ENCODE results near the gene RPL7A.
"Not testable (repeated sequence)": the region's sequence is repeated elsewhere in the genome, so short reads cannot be mapped to it uniquely, and the experiment has no call there.

Gene RPL7A

DNA sequence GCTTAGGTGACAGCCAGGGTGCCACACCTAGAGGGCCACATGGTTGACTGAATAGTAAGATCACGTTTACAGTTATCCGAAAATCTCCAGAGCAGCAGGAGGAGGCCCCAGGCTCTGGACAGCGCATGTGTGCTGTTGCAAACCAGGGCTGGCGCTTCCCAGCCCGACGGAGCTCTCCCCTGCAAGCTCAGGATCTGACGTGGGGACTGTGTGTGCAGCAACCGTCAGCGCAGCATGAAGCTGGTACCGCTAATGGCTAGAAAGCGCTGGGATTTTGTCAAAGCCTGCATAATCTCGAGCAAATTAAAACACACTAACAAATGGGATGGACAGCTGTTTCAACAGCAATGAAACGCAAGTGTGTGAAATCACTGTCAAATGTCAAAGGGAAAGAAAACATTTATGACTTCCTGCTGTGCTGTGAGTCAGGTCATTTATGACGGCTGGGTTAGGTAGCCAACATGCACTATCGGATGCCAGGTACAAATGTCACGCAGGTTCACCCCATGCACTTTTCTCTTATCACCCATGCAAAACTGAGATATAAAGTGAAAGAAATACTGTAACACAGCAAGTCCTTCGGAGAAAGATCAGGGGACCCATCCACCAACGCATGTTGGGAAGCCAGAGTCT lies 20.3 kb downstream of the RPL7A start:
- no peak for DNase-seq (ENCODE audit: low read depth)

DNA sequence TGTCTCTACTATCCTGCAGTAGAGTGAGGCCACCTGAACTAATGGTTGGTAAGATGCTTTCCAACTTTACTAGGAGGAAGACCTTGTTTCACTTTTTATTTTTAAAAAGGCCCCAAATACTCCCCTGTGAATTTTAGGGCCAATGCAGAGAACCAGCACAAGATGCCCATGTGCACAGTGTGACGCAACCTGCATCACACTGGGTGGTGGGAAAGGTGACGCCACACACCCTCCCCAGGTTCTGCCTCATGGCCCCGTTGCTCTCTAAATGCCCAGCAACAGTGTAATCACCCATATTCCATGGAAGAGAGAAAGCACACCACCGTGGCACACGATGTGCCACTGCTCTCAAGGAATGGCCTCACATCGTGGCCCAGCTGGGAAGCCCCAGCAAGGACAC lies 21.4 kb downstream of the RPL7A start:
- DNase-seq (ENCODE audit: low read depth): no peak

DNA sequence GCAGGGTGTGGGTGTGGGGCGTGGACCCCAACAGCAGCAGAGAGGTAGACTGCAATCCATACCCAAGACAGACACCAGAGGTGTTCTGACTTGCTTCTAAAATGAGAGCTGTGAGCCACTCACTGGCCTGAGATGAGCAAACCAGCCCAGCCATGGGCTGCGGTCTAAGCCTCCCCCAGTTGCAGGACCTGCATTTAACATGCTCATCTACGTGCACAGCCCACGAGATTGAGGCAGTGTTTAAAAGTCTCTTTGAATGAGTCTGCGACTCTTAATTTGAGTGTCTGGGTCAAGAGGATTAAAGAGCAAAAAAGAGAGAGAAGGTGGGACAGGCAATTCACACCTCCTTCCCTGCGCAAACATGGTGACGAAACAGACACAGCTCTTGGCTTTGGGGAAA lies 21.9 kb downstream of the RPL7A start:
- no peak for DNase-seq (ENCODE audit: low read depth)

DNA sequence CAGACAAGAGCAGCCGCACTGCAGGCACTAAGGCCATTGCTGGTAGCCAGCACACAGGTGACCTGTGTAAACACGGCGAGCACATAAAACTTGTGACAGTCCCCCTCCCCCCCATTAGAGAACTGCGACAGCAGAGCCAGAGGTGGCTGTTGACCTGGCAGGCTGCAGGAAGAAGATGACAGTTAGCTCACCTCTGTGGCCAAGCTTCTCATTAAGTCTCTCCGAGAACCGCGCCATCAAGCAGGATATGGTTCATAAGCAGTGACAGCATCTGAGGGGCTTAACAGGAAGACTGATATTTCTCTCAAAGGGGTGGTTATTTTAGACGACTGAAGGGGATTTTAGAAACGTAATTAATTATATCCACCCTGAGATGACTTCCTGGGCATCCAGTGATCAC lies 22.7 kb downstream of the RPL7A start:
- DNase-seq (ENCODE audit: low read depth): peak; percentile 61

DNA sequence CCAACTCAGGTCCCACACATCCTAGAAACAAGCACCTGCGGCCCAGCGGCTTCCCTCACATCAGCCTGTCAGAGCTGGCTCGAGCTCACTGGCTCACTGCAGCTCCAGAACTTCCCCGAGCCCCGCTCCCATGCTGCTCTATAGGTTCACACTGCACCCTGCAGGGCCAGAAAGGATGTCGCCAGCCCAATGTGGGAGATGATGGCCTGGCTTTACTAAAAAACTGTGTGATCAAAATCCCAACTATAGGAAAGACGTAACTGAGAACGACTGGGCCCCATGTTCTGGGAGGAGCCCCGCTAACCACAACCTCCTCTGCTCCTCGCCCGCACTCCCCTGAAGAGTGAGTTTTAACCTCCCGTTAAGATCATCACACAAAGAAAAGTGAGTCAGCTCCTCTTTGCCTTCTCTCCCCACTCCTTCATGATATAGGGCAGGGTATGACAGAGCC lies 23.3 kb downstream of the RPL7A start:
- peak; percentile 69 for DNase-seq (ENCODE audit: low read depth)

DNA sequence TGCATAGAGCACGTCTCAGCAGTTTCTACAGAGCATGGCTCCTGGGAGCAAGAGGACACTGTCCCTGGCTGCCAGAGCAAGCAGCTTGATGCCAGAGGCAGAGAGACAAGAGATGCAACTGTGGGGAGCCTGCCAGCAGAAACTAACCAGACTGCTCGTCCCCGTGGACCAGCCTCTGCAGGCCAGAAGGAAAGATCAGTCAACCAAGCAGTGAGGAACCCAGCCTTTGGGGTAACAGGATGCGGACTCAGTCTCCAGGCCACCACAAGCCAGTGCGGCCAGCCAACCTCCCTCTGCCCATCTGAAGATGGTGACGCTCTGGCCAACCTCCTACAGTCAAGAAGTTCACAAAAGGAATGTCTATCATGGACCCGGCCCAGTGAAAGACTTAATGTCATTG lies 24.1 kb downstream of the RPL7A start:
- DNase-seq (ENCODE audit: low read depth): no peak

DNA sequence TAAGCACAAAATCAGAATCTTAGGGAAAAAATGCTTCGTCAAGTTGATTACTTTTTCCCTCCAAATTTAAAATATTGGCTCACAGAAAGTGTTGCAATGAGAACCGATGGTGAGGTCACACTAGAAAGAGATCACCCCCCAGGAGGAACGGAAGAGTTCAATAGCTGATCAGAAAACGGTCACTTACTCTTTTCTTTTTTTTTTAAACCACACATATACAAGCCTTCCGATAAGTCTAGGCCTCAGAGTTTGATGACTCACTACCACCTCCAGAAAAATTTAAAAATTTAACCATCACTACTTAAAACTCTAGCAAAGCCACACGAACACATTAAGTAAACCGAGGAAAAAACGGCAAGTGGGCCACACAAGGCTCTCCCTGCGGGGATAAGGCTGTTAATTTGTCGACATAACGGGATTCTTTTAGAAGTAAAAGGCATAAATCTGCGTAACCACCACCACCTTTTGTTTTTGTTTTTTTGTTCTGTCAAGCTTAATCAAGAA lies 26.6 kb downstream of the RPL7A start:
- DNase-seq (ENCODE audit: low read depth): no peak

DNA sequence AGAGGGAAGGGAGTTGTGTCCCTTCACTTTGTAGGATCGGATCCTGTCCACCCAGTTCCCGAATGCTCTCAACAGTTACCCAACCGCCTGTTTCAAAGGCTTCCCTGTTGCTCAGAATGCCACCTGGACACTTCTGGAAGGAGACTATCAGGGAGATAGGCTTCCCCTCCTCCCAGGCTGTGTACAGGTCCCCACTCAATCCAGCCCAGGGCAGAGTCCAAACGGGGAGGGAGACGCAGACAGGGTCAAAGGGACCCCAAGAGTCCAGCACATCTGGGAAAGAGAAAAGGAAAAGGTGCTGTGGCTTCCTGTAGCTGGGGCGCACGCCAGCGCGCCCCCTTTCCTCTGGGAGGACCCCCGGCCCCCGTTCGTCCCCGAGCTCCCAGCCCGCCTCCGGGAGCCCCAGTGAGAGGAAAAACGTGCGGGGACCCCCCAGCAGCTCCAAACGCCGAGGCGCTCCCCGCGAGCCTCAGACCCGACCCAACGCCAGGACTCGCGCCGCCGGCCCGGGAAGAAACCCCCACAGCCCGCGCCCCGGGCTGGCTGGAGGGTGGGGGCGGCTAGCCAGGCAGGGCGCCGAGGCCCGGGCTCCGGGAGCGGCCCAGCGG lies 27.2 kb downstream of the RPL7A start:
- no peak for DNase-seq (ENCODE audit: low read depth)

DNA sequence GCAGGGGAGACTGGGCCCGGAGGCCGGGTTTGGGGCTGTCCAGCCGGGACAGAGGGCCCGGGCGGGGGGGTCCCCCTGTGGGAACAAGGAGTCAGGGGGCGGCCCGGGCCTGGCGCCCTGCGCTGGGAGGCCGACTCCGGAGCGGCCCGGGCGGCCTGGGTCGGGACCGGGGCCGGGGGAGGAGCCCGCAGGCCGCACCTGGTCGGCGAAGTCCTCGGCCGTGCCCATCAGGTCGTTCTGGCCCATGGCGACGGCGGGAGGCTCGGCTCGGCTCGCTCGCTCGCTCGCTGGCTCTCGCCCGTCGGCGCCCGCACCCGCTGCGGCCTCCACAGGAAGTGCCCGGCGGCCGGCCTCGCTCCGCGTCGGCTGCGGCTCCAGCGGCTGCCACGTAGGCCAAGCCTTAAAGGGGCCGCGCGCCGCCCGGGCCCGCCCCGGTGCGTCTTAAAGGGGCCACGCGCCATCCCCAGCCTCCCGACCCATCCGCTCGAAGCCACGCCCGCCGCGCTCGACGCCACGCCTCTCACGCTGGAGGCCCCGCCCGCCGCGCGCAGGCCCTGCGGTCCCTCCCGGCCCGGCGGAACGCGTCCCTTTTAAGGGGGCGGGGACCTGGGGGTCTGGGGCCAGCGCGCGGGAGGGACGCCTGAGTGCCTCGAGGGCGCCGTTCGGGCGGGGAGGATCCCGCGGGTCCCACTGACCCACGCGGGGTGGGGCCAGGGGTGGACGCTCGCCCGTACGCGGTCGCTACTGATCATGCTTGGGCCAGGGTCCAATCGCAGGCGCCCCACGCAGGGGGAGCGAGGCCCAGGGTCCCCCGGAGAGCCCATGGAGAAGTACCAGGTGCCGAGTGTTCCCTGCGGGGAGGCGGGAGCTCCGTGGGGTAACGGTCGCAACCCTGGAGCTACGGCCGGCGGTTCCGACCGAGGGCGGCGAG lies 28.0 kb downstream of the RPL7A start, which contains the start of the genes STKLD1 and SURF4:
STKLD1 (plus strand) TSS at position 643 of the 931 bp plus-strand sequence; CDS start at position 751, 108 bp downstream.
SURF4 (minus strand) TSS at position 337 of the 931 bp plus-strand sequence; CDS start at position 246, 91 bp downstream.
- DNase-seq (ENCODE audit: low read depth): peak; percentile 85

DNA sequence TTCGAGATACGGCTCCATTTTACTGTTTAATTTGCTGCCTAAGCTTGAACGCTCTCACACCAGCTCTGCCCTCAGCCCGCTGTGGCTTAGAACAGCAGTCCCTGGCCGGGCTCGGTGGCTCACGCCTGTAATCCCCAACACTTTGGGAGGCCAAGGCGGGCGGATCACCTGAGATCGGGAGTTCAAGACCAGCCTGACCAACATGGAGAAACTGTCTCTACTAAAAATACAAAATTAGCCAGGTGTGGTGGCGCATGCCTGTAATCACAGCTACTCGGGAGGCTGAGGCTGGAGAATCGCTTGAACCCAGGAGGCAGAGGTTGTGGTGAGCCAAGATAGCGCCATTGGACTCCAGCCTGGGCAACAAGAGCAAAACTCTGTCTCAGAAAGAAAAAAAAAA lies 29.3 kb downstream of the RPL7A start:
- not testable (repeated sequence) for DNase-seq (ENCODE audit: low read depth)

DNA sequence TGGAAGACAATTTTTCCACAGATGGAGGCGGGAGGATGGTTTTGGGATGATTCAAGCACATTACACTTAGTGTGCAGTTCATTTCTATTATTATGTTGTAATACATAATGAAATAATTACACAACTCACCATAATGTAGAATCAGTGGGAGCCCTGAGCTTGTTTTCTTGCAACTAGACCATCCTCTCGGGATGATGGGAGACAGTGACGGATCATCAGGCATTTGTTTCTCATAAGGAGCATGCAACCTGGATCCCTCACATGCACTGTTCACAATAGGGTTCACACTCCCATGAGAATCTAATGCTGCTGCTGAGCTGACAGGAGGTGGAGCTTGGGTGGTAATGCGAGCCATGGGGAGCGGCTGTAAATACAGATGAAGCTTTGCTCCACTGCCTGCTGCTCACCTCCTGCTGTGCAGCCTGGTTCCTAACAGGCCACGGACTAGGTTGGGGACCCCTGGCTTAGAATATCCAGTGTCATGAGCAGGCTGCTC lies 29.8 kb downstream of the RPL7A start:
- DNase-seq (ENCODE audit: low read depth): no peak

DNA sequence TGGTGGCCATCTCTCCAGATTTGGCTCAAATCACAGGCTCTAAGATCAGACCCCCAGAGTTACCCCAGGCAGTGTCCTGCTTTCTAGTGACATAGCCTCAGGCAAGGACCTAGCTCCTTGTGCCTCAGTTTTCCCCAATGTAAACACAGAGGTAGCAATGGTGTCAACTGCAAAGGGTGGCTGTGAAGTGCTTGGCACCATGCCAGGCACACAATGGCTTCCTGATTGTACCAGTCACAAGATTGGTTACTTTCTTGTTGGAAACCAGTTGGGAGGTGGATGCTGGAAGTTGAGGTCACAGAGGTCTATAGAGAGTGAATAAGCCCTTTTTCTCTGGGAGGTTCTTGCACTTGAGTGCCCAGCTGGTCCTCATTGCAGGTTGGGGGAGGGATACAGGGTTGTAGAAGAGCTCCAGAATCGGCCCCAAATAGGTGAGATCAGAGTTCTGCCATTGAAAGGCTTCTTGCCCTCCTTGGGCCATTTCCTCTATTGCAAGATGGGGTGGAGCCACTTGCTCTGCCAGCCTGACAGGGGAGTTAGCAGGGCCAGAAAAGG lies 30.5 kb downstream of the RPL7A start:
- no peak for DNase-seq (ENCODE audit: low read depth)

DNA sequence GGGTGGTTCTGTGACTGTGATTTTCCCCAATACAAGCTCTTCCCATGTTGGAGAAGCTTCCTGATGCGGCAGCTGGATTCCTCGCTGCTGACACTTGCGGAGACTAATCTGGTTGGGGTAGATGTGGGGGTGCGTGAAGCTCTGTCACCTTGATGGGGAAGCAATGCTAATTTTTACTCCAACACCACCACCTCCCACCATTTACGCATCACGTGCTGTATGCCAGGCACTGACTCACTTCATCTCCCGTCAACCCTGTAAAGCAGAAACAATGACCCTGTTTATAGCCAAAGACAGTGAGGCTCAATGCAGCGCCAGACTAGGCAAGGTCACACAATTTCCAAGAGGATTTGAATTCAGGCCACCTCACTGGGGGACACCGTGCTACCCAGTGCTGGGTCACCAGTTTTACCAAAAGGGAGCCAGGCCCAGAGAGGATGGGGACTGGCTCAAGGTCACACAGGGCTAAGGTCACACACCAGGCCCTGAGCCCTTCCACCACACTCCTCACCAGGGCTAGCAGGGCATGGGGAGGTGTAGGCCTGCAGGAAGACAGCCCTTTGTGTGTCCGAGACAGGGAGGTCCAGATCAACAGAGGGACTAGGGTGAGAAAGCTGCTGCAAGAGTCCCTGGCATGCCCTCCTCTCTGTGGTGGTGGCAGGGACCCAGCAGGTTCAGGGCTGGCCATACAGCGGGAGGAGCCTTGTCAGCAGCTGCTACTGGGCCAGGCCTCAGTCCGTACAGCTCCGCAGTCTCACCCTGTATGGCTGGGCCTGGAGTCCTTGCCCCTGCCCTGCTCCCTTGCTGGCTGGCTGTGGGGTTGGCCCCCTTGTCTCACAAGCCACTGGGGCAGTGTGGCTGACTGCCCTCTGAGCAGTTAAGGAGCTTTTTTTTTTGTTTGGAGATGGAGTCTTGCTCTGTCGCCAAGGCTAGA lies 31.4 kb downstream of the RPL7A start:
- DNase-seq (ENCODE audit: low read depth): no peak

DNA sequence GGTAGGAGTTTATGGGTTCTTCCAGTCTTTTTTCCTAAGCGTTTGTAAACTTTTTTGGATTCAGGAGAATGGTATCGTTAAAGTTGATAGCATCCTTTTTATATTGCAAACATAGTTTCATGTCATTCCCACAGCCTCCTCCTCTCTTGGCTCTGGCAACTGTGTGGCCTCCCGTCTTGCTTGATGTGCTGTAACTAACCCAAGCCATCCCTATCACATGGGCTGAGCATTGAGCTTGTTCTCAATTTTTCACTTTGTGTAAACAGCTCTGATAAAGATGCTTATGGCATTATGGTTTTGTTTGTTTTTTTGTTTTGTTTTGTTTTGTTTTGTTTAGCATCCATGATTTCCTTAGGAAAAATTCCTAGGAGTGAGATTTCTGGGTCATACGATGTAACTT lies 32.7 kb downstream of the RPL7A start:
- no peak for DNase-seq (ENCODE audit: low read depth)

DNA sequence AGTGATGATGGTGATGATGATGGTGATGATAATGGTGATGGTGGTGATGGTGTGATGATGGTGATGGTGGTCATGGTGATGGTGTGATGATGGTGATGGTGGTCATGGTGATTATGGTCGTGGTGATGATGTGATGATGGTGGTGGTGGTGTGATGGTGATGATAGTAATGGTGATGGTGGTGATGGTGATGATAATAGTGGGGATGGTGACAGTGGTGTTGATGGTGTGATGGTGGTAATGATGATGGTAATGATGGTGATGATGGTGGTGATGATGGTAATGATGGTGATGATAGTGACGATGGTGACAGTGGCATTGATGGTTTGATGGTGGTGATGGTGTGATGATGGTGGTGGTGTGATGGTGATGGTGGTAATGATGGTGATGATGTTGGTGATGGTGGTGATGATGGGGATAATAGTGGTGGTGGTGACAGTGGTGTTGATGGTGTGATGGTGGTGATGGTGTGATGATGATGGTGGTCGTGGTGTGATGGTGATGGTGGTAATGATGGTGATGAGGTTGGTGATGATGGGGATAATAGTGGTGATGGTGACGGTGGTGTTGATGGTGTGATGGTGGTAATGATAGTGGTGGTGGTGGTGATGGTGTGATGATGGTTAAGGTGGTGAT lies 34.6 kb downstream of the RPL7A start:
- DNase-seq (ENCODE audit: low read depth): no peak

DNA sequence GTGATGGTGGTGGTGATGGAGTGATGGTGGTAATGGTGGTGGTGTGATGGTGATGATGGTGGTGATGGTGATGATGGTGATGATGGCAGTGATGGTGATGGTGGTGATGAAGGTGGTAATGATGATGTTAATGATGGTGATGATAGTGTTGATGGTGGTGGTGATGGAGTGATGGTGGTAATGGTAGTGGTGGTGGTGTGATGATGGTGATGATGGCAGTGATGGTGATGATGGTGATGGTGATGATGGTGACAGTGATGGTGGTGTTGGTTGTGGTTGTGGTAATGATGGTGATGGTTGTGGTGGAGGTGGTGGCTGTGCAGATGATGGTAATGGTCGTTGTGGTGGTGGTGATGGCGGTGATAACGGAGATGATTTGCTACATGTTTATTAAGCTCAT lies 35.4 kb downstream of the RPL7A start:
- no peak for DNase-seq (ENCODE audit: low read depth)

DNA sequence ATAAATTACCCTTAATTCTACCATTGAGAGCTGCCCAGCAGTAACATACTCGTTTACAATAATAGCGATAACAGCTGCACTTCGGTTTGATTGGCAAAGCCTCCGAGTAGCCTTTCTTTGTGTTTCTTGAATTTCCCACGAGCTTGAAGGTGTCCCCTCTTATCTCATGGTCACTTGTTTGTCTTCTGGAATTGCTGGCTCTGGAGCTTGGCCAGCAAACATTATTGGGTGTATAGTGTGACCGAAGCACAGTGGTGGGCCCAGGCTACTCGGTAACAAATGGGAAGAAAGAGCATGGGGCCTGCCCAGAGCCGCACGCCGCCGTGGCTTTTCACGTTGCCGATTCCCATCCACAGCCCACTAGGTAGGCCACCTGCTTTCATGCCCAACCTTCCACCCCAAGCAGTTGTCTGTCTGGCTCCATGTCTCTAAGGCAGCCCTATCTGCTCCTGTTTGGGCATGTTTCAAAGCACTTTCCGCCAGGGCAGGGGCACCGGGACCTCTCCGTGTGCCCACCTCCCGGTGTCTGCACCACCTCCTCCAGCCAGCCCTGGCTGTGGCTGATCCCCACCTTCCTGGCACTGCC lies 36.8 kb downstream of the RPL7A start:
- no peak for DNase-seq (ENCODE audit: low read depth)

DNA sequence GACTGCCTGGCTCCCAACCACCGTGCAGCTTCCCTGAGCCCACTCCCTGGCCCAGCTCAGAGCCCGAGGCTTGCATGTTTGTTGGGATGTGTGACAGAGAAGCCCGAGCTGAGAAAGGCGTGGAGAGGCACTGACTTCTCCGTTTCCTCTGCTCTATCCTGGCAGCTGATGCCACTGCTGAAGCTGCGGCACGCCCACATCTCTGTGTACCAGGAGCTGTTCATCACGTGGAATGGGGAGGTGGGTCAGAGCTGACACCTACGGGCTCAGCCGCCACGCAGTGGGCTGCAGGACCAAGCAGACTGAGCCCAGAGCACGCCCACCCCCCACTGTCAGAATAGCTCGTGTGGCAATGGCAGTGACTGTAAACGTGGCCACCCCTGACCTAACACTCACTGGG lies 37.4 kb downstream of the RPL7A start:
- no peak for DNase-seq (ENCODE audit: low read depth)

DNA sequence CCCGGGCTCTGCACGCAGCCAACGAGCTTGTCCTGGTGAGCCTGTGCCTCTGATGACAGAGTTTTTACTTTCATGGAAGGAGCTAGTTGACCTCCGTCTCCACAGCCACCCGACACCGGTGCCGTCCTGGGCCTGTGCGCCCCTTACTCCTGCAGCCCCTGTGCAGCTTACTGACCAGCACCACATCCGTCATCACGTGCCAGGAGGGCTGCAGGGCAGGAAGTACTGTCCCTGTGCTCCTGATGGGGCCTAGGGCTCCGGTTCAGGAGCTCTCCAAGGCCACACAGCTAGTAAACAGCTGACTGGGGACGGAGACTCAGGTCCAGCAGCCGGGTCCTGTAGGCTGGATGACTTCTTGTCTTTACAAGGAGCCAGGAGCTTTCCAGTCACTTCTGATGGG lies 38.3 kb downstream of the RPL7A start:
- no peak for DNase-seq (ENCODE audit: low read depth)

DNA sequence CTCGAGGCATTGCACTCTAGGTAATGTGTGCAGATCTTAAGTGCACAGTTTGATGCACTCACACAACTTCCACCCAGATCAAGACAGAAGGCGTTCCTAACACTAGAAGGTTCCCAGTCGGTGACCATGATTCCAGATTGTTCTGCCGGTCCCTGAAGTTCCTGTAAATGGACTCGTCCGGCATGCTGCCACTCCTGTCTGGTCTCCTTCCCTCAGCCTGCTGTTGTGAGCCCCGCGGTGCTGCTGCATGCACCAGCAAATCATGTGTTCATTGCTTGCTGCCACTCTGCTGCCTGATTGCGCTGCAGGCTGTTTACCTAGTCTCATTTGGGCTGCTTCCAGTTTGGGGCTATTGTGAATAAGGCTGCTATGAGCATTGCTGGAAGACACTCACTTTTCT lies 39.7 kb downstream of the RPL7A start:
- no peak for DNase-seq (ENCODE audit: low read depth)

All from T-helper 22 cell (primary cell).